HepG2 (cell line): ENCODE data around the gene CYP27A1. TPM values are rescaled to one million over a fixed set of nuclear protein-coding genes. Genes with fewer than 3 reads are reported as not detected.

Experiments
- EZH2 ChIP-seq: conservative IDR thresholded peaks from 2 replicates; pipeline ENCODE4 v1.6.1; 2012; ENCODE audit warnings: mild to moderate bottlenecking, low read depth, low read length, moderate library complexity
- FOXA1 ChIP-seq, 2 experiments: fragments of 450-650 bp in 1 of 2; sonication (generic) in 1 of 2; formaldehyde crosslinking in 1 of 2; IDR thresholded peaks; 2 replicates each; pipeline versions ENCODE4 v1.4.0 to v1.6.1; 2016 to 2020; ENCODE audit warnings: missing genetic modification reagents in 1 of 2
- HCFC1 ChIP-seq: fragments of 150-350 bp; IDR thresholded peaks from 2 replicates; pipeline ENCODE4 v1.6.1; 2014; ENCODE audit warnings: low read depth, low read length
- MLLT10 ChIP-seq: sonication (generic); formaldehyde crosslinking; IDR thresholded peaks from 2 replicates; pipeline ENCODE4 v1.4.0; 2020; ENCODE audit warnings: missing genetic modification reagents
- MTA3 ChIP-seq: sonication (generic); formaldehyde crosslinking; IDR thresholded peaks from 2 replicates; pipeline ENCODE4 v1.4.0; 2020; ENCODE audit warnings: missing genetic modification reagents
- NCOA1 ChIP-seq: sonication (generic); formaldehyde crosslinking; IDR thresholded peaks from 2 replicates; pipeline ENCODE4 v1.9.0; 2021; ENCODE audit warnings: missing genetic modification reagents
- NFIB ChIP-seq: sonication (generic); formaldehyde crosslinking; IDR thresholded peaks from 2 replicates; pipeline ENCODE4 v1.9.0; 2021; ENCODE audit warnings: missing genetic modification reagents, mild to moderate bottlenecking, borderline replicate concordance
- NR2F2 ChIP-seq: IDR thresholded peaks from 2 replicates; pipeline ENCODE4 v1.6.1; 2012; ENCODE audit warnings: low read depth, inconsistent platforms, borderline replicate concordance
- SYNCRIP ChIP-seq: fragments of 200-400 bp; formaldehyde crosslinking; IDR thresholded peaks from 2 replicates; pipeline ENCODE4 v1.6.1; 2018; ENCODE audit warnings: mild to moderate bottlenecking, low read depth, low read length; ENCODE audit not compliant: insufficient read depth
- ZNF430 ChIP-seq: sonication (generic); formaldehyde crosslinking; IDR thresholded peaks from 2 replicates; pipeline ENCODE4 v1.9.0; 2021; ENCODE audit warnings: mild to moderate bottlenecking, missing genetic modification reagents
- ZNF615 ChIP-seq: sonication (generic); formaldehyde crosslinking; IDR thresholded peaks from 2 replicates; pipeline ENCODE4 v1.5.0; 2020; ENCODE audit warnings: mild to moderate bottlenecking, missing genetic modification reagents, borderline replicate concordance
- ZNF674 ChIP-seq: sonication (generic); formaldehyde crosslinking; IDR thresholded peaks from 2 replicates; pipeline ENCODE4 v1.5.0; 2020; ENCODE audit warnings: low read depth, mild to moderate bottlenecking, missing genetic modification reagents
- ZNF746 ChIP-seq: sonication (generic); formaldehyde crosslinking; IDR thresholded peaks from 2 replicates; pipeline ENCODE4 v1.8.0; 2022; ENCODE audit warnings: mild to moderate bottlenecking, missing genetic modification reagents
- ZNF768 ChIP-seq: sonication (generic); formaldehyde crosslinking; IDR thresholded peaks from 2 replicates; pipeline ENCODE4 v1.4.0; 2020; ENCODE audit warnings: missing genetic modification reagents
- ZNF777 ChIP-seq: sonication (generic); formaldehyde crosslinking; IDR thresholded peaks from 2 replicates; pipeline ENCODE4 v1.4.0; 2020; ENCODE audit warnings: missing genetic modification reagents
- ZSCAN25 ChIP-seq: sonication (generic); formaldehyde crosslinking; IDR thresholded peaks from 2 replicates; pipeline ENCODE4 v1.8.0; 2022; ENCODE audit warnings: mild to moderate bottlenecking, missing genetic modification reagents
- polyA plus RNA-seq, 8 experiments: library from polyadenylated mRNA; depleted of rRNA in 3 of 8; stranded (reverse) in 7 of 8; unstranded in 1 of 8; fragments of >200 nt; fragmentation: Illumina TruSeq in 4 of 8; extraction: Trizol in 4 of 8; gene quantifications; 2 replicates each; pipeline versions ENCODE4 v1.2.1 to v1.2.3, GENCODE V29; 2011 to 2016; ENCODE audit warnings: low read depth in 4 of 8, missing spikeins in 1 of 8, mixed read lengths in 1 of 8; ENCODE audit not compliant: insufficient read depth in 1 of 8
- total RNA-seq, 5 experiments: library from RNA; depleted of rRNA; stranded (reverse); fragments of >200 nt; fragmentation: Illumina TruSeq; extraction: Trizol; gene quantifications; 2 replicates each; pipeline ENCODE4 v1.2.3, GENCODE V29; 2016; ENCODE audit warnings: low read depth in 1 of 5
- TF ChIP-seq, protein P1 (sequence below): sonication (generic); formaldehyde crosslinking; IDR thresholded peaks from 2 replicates; pipeline ENCODE4 v1.4.0; 2020; ENCODE audit warnings: missing genetic modification reagents
- TF ChIP-seq, protein P2 (sequence below): sonication (generic); formaldehyde crosslinking; IDR thresholded peaks from 2 replicates; pipeline ENCODE4 v1.5.0; 2020; ENCODE audit warnings: mild to moderate bottlenecking, missing genetic modification reagents
- TF ChIP-seq, protein P3 (sequence below): sonication (generic); formaldehyde crosslinking; conservative IDR thresholded peaks from 2 replicates; pipeline ENCODE4 v1.5.0; 2020; ENCODE audit warnings: missing genetic modification reagents
- TF ChIP-seq, protein P4 (sequence below): sonication (generic); formaldehyde crosslinking; IDR thresholded peaks from 2 replicates; pipeline ENCODE4 v1.4.0; 2020; ENCODE audit warnings: missing genetic modification reagents

The CYP27A1 gene
- total and polyA plus RNA-seq, 2 of the 13 experiments (the other 11 are each of a cell fraction or from before 2014, with no cell fraction given), result 157 to 266 TPM

DNA sequence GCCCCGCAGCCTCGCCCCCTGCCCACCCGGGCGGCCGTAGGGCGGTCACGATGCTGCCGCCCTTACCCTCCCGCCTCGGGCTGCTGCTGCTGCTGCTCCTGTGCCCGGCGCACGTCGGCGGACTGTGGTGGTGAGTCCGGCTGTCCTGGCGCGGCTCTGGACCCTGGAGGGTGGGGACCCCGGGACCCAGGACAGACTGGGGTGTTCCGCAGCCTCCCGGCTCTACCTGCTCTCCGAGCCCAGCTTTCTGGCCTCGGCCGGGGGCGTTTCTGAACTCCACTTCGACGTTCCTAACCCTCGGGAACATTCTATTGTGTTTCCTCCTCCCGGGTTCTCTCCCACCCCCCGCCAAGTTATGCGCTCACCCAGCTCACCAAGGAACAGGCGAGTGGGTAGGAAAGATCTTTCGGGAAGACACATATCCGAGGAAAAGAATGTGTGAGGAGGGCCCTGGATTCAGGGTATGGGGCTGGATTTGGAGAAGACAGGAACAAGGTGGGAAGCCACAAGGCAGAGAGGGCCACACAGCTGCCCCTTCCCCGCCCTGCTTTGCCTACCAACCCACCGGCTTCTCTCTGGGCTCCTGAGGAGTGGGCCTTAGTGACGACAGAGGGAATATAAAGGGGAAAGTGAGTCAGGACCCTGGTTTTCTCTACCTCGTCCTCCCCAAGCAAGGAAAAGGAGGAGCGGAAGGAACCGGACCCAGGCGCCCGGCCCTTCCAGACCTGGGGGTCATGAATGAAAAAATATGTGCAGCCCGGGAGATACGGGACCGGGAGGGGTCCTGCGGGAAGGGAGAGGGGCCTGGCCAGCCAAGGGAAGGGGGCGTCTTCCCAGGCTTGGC lies 78.3 kb downstream of the CYP27A1 start (continued):
- TF ChIP-seq MTA3 (CRISPR knock-in tag) (no peak), MLLT10 (CRISPR knock-in tag) (no peak), NR2F2 (no peak), NCOA1 (CRISPR knock-in tag) (no peak), FOXA1 (IDR thresholded peaks at IDR 0.05) (no peak), FOXA1 (CRISPR knock-in tag; IDR thresholded peaks at IDR 0.05) (no peak), ZNF674 (no peak), EZH2 (peak; percentile 100), NFIB (CRISPR knock-in tag) (no peak), ZNF777 (CRISPR knock-in tag) (peak; percentile 84), ZNF430 (CRISPR knock-in tag) (no peak), ZSCAN25 (no peak), ZNF746 (CRISPR knock-in tag) (no peak), SYNCRIP (no peak), ZNF768 (CRISPR knock-in tag) (peak; percentile 39; the same call in 1 of the 2 replicates), ZNF615 (CRISPR knock-in tag) (no peak), HCFC1 (no peak)
- TF ChIP-seq, protein P1, sequence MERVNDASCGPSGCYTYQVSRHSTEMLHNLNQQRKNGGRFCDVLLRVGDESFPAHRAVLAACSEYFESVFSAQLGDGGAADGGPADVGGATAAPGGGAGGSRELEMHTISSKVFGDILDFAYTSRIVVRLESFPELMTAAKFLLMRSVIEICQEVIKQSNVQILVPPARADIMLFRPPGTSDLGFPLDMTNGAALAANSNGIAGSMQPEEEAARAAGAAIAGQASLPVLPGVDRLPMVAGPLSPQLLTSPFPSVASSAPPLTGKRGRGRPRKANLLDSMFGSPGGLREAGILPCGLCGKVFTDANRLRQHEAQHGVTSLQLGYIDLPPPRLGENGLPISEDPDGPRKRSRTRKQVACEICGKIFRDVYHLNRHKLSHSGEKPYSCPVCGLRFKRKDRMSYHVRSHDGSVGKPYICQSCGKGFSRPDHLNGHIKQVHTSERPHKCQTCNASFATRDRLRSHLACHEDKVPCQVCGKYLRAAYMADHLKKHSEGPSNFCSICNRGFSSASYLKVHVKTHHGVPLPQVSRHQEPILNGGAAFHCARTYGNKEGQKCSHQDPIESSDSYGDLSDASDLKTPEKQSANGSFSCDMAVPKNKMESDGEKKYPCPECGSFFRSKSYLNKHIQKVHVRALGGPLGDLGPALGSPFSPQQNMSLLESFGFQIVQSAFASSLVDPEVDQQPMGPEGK, result no peak
- TF ChIP-seq, protein P2, sequence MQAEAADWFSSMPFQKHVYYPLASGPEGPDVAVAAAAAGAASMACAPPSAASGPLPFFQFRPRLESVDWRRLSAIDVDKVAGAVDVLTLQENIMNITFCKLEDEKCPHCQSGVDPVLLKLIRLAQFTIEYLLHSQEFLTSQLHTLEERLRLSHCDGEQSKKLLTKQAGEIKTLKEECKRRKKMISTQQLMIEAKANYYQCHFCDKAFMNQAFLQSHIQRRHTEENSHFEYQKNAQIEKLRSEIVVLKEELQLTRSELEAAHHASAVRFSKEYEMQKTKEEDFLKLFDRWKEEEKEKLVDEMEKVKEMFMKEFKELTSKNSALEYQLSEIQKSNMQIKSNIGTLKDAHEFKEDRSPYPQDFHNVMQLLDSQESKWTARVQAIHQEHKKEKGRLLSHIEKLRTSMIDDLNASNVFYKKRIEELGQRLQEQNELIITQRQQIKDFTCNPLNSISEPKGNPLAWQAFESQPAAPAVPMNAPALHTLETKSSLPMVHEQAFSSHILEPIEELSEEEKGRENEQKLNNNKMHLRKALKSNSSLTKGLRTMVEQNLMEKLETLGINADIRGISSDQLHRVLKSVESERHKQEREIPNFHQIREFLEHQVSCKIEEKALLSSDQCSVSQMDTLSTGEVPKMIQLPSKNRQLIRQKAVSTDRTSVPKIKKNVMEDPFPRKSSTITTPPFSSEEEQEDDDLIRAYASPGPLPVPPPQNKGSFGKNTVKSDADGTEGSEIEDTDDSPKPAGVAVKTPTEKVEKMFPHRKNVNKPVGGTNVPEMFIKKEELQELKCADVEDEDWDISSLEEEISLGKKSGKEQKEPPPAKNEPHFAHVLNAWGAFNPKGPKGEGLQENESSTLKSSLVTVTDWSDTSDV, result no peak
- TF ChIP-seq, protein P3, sequence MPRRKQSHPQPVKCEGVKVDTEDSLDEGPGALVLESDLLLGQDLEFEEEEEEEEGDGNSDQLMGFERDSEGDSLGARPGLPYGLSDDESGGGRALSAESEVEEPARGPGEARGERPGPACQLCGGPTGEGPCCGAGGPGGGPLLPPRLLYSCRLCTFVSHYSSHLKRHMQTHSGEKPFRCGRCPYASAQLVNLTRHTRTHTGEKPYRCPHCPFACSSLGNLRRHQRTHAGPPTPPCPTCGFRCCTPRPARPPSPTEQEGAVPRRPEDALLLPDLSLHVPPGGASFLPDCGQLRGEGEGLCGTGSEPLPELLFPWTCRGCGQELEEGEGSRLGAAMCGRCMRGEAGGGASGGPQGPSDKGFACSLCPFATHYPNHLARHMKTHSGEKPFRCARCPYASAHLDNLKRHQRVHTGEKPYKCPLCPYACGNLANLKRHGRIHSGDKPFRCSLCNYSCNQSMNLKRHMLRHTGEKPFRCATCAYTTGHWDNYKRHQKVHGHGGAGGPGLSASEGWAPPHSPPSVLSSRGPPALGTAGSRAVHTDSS (CRISPR knock-in tag), result no peak
- TF ChIP-seq, protein P4, sequence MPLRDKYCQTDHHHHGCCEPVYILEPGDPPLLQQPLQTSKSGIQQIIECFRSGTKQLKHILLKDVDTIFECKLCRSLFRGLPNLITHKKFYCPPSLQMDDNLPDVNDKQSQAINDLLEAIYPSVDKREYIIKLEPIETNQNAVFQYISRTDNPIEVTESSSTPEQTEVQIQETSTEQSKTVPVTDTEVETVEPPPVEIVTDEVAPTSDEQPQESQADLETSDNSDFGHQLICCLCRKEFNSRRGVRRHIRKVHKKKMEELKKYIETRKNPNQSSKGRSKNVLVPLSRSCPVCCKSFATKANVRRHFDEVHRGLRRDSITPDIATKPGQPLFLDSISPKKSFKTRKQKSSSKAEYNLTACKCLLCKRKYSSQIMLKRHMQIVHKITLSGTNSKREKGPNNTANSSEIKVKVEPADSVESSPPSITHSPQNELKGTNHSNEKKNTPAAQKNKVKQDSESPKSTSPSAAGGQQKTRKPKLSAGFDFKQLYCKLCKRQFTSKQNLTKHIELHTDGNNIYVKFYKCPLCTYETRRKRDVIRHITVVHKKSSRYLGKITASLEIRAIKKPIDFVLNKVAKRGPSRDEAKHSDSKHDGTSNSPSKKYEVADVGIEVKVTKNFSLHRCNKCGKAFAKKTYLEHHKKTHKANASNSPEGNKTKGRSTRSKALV (CRISPR knock-in tag), result peak; percentile 81
